Activated CD4-positive, alpha-beta T cell treated with anti-CD3 and anti-CD28 coated beads, Interleukin-10, Interleukin-2, amounts not matched to agents 100 ng/mL and 50 ng/mL, durations not matched to agents 16 hours and 8 hours (primary cell): ENCODE results near the gene SH2D1A.
"Not testable (repeated sequence)": the region's sequence is repeated elsewhere in the genome, so short reads cannot be mapped to it uniquely, and the experiment has no call there.

Experiments
- DNase-seq: peaks from one replicate; pipeline ENCODE4 v3.0.0-alpha.2; 2020

SH2D1A gene

GRCh38 chrX:124346117-124346876, at the start of gene SH2D1A:
Gene SH2D1A (plus strand): TSS chrX:124346563. CDS start chrX:124346643, 80 bp downstream.
- DNase-seq = peak; percentile 73

- not testable (repeated sequence) for DNase-seq
Measured at GRCh38 chrX:124299323-124299722, 47.0 kb upstream of the SH2D1A start.

GRCh38 chrX:124300405-124300804, 46.0 kb upstream of the SH2D1A start:
- peak; percentile 78 for DNase-seq

GRCh38 chrX:124307253-124307907, 39.0 kb upstream of the SH2D1A start:
- DNase-seq = no peak

GRCh38 chrX:124325732-124326131, 20.6 kb upstream of the SH2D1A start:
- DNase-seq = peak; percentile 17

- no peak for DNase-seq
Measured at GRCh38 chrX:124328765-124329164, 17.6 kb upstream of the SH2D1A start.

GRCh38 chrX:124332481-124333424, 13.6 kb upstream of the SH2D1A start, which contains the start of gene TEX13D:
Gene TEX13D (plus strand): TSS chrX:124332660. CDS start chrX:124332918, 258 bp downstream.
- no peak for DNase-seq

GRCh38 chrX:124333862-124334261, 12.5 kb upstream of the SH2D1A start:
- no peak for DNase-seq

GRCh38 chrX:124334555-124334954, 11.8 kb upstream of the SH2D1A start:
- DNase-seq = not testable (repeated sequence)

GRCh38 chrX:124335598-124335997, 10.8 kb upstream of the SH2D1A start:
- no peak for DNase-seq

GRCh38 chrX:124337916-124338315, 8.4 kb upstream of the SH2D1A start:
- DNase-seq = peak; percentile 33

- peak; percentile 51 for DNase-seq
Measured at GRCh38 chrX:124338733-124339514, 7.4 kb upstream of the SH2D1A start.

- DNase-seq = peak; percentile 69
Measured at GRCh38 chrX:124341396-124342132, 4.8 kb upstream of the SH2D1A start.

- peak; percentile 60 for DNase-seq
Measured at GRCh38 chrX:124342174-124342867, 4.0 kb upstream of the SH2D1A start.

GRCh38 chrX:124343016-124343415, 3.3 kb upstream of the SH2D1A start:
- DNase-seq = peak; percentile 44

- DNase-seq = peak; percentile 50
Measured at GRCh38 chrX:124344246-124344645, 2.1 kb upstream of the SH2D1A start.

- no peak for DNase-seq
Measured at GRCh38 chrX:124346877-124347241, 496 bp downstream of the SH2D1A start.

- peak; percentile 75 for DNase-seq
Measured at GRCh38 chrX:124347242-124347641, 879 bp downstream of the SH2D1A start.

- peak; percentile 30 for DNase-seq
Measured at GRCh38 chrX:124348182-124348581, 1.8 kb downstream of the SH2D1A start.

GRCh38 chrX:124348885-124349453, 2.6 kb downstream of the SH2D1A start:
- peak; percentile 54 for DNase-seq
